DND-41 (cell line): ENCODE results near the gene JAKMIP1.

ENCODE experiments used
- ATAC-seq: fragments of 200-7000 bp; cut with Tn5 transposase; 3 replicates; pipeline ENCODE4 v1.9.1; 2021; ENCODE audit warnings: low read depth; ENCODE audit not compliant: insufficient read depth
- DNase-seq: peaks from one replicate; pipeline ENCODE4 v3.0.0-alpha.2; 2020
- H2AFZ ChIP-seq: 2 replicates; pipeline ENCODE4 v1.6.0; 2012; ENCODE audit warnings: low read depth, low read length
- H3K27ac ChIP-seq: 2 replicates; pipeline ENCODE4 v1.5.1; 2012; ENCODE audit warnings: low read length, inconsistent platforms
- H3K27me3 ChIP-seq: fragments of 200-600 bp; sonication (generic); 2 replicates; pipeline ENCODE4 v1.6.0; 2012; ENCODE audit warnings: low read length, mild to moderate bottlenecking, inconsistent platforms; ENCODE audit not compliant: insufficient read depth, poor library complexity
- H3K36me3 ChIP-seq: 2 replicates; pipeline ENCODE4 v1.5.1; 2012; ENCODE audit warnings: low read length, inconsistent platforms; ENCODE audit not compliant: insufficient read depth
- H3K4me1 ChIP-seq: 2 replicates; pipeline ENCODE4 v1.5.1; 2012; ENCODE audit warnings: mild to moderate bottlenecking, low read length; ENCODE audit not compliant: insufficient read depth
- H3K4me2 ChIP-seq: 2 replicates; pipeline ENCODE4 v1.6.0; 2012; ENCODE audit warnings: mild to moderate bottlenecking, moderate library complexity, low read length, inconsistent platforms; ENCODE audit not compliant: insufficient read depth
- H3K4me3 ChIP-seq, 2 experiments: fragments of 200-600 bp in 1 of 2; shearing (Covaris generic) in 1 of 2; 2 replicates each; pipeline ENCODE4 v1.5.1; 2012 to 2016; ENCODE audit warnings: inconsistent platforms in 2 of 2, low read length in 2 of 2, mild to moderate bottlenecking in 2 of 2, low read depth in 1 of 2, moderate library complexity in 1 of 2
- H3K79me2 ChIP-seq: 2 replicates; pipeline ENCODE4 v1.6.0; 2012; ENCODE audit warnings: low read length, inconsistent platforms; ENCODE audit not compliant: insufficient read depth
- H3K9ac ChIP-seq: 2 replicates; pipeline ENCODE4 v1.6.0; 2012; ENCODE audit warnings: low read depth, mild to moderate bottlenecking, inconsistent platforms, low read length, moderate library complexity
- H3K9me3 ChIP-seq: 2 replicates; pipeline ENCODE4 v1.5.1; 2012; ENCODE audit warnings: low read length, moderate library complexity, mild to moderate bottlenecking, inconsistent platforms; ENCODE audit not compliant: insufficient read depth, severe bottlenecking
- H4K20me1 ChIP-seq: 2 replicates; pipeline ENCODE4 v1.6.0; 2012; ENCODE audit warnings: low read length; ENCODE audit not compliant: insufficient read depth
- CTCF ChIP-seq: IDR thresholded peaks from 2 replicates; pipeline ENCODE4 v1.5.1; 2012; ENCODE audit warnings: borderline replicate concordance, low read length, moderate library complexity, mild to moderate bottlenecking; ENCODE audit not compliant: poor library complexity, severe bottlenecking; ENCODE audit errors: extremely low read depth
- EZH2 ChIP-seq: IDR thresholded peaks from 3 replicates; pipeline ENCODE4 v1.6.1; 2012; ENCODE audit warnings: borderline replicate concordance, low read depth, mild to moderate bottlenecking, moderate library complexity, low read length, inconsistent platforms; ENCODE audit not compliant: severe bottlenecking

Gene JAKMIP1

GRCh38 chr4:6118201-6118600, 82.1 kb downstream of the JAKMIP1 start:
- TF ChIP-seq CTCF (no peak), EZH2 (no peak)
- Histone ChIP-seq H3K27ac (no peak overlapping the region), H2AFZ (no peak overlapping the region), H4K20me1 (no peaks in the 10 kb centered on the region; the same call in 1 of the 2 replicates), H3K4me2 (no peak overlapping the region), H3K79me2 (no peaks in the 10 kb centered on the region), H3K4me1 (no peaks in the 10 kb centered on the region), H3K36me3 (no peaks in the 10 kb centered on the region), H3K27me3 (no peaks in the 10 kb centered on the region), H3K9me3 (no peaks in the 10 kb centered on the region), H3K9ac (no peak overlapping the region), H3K4me3 (no peak overlapping the region)
- ATAC-seq (no peak), DNase-seq (no peak)

GRCh38 chr4:6116696-6117285, 83.6 kb downstream of the JAKMIP1 start:
- DNase-seq: no peak
- Histone ChIP-seq H3K4me2 (no peak overlapping the region), H3K9me3 (no peaks in the 10 kb centered on the region)

GRCh38 chr4:6115746-6116586, 84.4 kb downstream of the JAKMIP1 start:
- DNase-seq (no peak), ATAC-seq (no peak)
- no peak overlapping the region for H3K4me2 ChIP-seq
- no peaks in the 10 kb centered on the region for H3K36me3 ChIP-seq
- H3K4me1 ChIP-seq: no peaks in the 10 kb centered on the region
- no peak overlapping the region for H3K27ac ChIP-seq
- H4K20me1 ChIP-seq: no peaks in the 10 kb centered on the region; the same call in 1 of the 2 replicates
- H3K9me3 ChIP-seq: no peaks in the 10 kb centered on the region
- H3K79me2 ChIP-seq: no peaks in the 10 kb centered on the region
- no peak overlapping the region for H3K4me3 ChIP-seq
- no peaks in the 10 kb centered on the region for H3K27me3 ChIP-seq
- no peak overlapping the region for H3K9ac ChIP-seq
- TF ChIP-seq EZH2: no peak
- no peak for TF ChIP-seq CTCF
- H2AFZ ChIP-seq: no peak overlapping the region

More at GRCh38 chr4:6116696-6117285, 83.6 kb downstream of the JAKMIP1 start:
- no peaks in the 10 kb centered on the region; the same call in 1 of the 2 replicates for H4K20me1 ChIP-seq
- no peaks in the 10 kb centered on the region for H3K79me2 ChIP-seq
- no peak overlapping the region for H3K4me3 ChIP-seq
- H2AFZ ChIP-seq: no peak overlapping the region
- no peak for ATAC-seq
- no peaks in the 10 kb centered on the region for H3K27me3 ChIP-seq
- no peaks in the 10 kb centered on the region for H3K36me3 ChIP-seq
- TF ChIP-seq CTCF (no peak), EZH2 (no peak)
- no peaks in the 10 kb centered on the region for H3K4me1 ChIP-seq
- H3K9ac ChIP-seq: no peak overlapping the region
- H3K27ac ChIP-seq: no peak overlapping the region
